ENCODE results near the gene STX18. TPM values are rescaled to one million over a fixed set of nuclear protein-coding genes. Genes with fewer than 3 reads are reported as not detected.

STX18 gene
- total RNA-seq, 1 donor from 2014 or later, result 24.0 TPM

DNA sequence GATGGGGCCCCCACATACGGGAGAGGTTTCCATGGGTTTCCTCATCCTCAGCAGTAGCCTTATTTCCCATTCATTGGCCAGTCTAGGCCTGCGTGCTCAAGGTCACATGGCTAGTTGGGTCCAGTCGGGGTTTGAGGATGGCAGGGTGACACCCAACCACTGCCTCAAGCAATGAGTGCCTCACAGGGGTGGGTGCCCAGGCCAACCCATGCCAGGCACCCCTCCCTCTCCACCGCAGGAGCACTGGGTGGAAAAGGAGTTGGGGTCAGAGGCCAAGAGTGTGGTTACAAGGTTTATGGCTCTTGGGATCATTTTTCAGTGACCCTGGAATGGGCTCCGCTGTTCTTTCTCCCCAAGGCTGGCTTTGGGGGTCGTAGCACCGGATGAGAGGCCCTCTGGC, 151.8 kb downstream of the STX18 start:
- no peak overlapping the region for H3K27ac Mint-ChIP-seq (ENCODE audit: unreplicated experiment)
- H3K9me3 Mint-ChIP-seq (ENCODE audit: unreplicated experiment), result peaks cover 2% of the 10 kb centered on the region
- TF ChIP-seq EZH2 (IDR thresholded peaks at IDR 0.05; ENCODE audit: insufficient read depth, low read length), result no peak
- TF ChIP-seq, protein P1, sequence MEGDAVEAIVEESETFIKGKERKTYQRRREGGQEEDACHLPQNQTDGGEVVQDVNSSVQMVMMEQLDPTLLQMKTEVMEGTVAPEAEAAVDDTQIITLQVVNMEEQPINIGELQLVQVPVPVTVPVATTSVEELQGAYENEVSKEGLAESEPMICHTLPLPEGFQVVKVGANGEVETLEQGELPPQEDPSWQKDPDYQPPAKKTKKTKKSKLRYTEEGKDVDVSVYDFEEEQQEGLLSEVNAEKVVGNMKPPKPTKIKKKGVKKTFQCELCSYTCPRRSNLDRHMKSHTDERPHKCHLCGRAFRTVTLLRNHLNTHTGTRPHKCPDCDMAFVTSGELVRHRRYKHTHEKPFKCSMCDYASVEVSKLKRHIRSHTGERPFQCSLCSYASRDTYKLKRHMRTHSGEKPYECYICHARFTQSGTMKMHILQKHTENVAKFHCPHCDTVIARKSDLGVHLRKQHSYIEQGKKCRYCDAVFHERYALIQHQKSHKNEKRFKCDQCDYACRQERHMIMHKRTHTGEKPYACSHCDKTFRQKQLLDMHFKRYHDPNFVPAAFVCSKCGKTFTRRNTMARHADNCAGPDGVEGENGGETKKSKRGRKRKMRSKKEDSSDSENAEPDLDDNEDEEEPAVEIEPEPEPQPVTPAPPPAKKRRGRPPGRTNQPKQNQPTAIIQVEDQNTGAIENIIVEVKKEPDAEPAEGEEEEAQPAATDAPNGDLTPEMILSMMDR (IDR thresholded peaks at IDR 0.05; ENCODE audit: insufficient read depth, low read depth, low read length), result no peak
- peaks cover 63% of the 10 kb centered on the region for H3K27me3 Mint-ChIP-seq (ENCODE audit: low read depth, unreplicated experiment)
- Histone ChIP-seq H3K27ac (ENCODE audit: low read depth, low read length) (no peak overlapping the region), H2AFZ (ENCODE audit: low read depth, low read length) (no peak overlapping the region), H3K79me2 (ENCODE audit: insufficient read depth, low read length) (no peaks in the 10 kb centered on the region), H3K9ac (ENCODE audit: low read length) (no peak overlapping the region), H3K36me3 (ENCODE audit: insufficient read depth, low read length) (no peaks in the 10 kb centered on the region), H3K9me3 (ENCODE audit: insufficient read depth, low read depth, low read length) (no peaks in the 10 kb centered on the region), H4K20me1 (ENCODE audit: insufficient read depth, low read length) (no peaks in the 10 kb centered on the region), H3K4me1 (ENCODE audit: insufficient read depth, low read length) (peaks cover 7% of the 10 kb centered on the region), H3K4me2 (ENCODE audit: low read length) (no peak overlapping the region), H3K4me3 (ENCODE audit: insufficient read depth, low read depth, low read length) (no peak overlapping the region), H3K27me3 (ENCODE audit: insufficient read depth, low read length) (peaks cover 38% of the 10 kb centered on the region)
- H3K4me3 Mint-ChIP-seq (ENCODE audit: unreplicated experiment), result no peak overlapping the region
- H3K36me3 Mint-ChIP-seq (ENCODE audit: low read depth, unreplicated experiment), result peaks cover 2% of the 10 kb centered on the region
- no peak for FAIRE-seq
- H3K4me1 Mint-ChIP-seq (ENCODE audit: low read depth, unreplicated experiment), result peaks cover 2% of the 10 kb centered on the region
- no peak for DNase-seq (ENCODE audit: low read depth)

DNA sequence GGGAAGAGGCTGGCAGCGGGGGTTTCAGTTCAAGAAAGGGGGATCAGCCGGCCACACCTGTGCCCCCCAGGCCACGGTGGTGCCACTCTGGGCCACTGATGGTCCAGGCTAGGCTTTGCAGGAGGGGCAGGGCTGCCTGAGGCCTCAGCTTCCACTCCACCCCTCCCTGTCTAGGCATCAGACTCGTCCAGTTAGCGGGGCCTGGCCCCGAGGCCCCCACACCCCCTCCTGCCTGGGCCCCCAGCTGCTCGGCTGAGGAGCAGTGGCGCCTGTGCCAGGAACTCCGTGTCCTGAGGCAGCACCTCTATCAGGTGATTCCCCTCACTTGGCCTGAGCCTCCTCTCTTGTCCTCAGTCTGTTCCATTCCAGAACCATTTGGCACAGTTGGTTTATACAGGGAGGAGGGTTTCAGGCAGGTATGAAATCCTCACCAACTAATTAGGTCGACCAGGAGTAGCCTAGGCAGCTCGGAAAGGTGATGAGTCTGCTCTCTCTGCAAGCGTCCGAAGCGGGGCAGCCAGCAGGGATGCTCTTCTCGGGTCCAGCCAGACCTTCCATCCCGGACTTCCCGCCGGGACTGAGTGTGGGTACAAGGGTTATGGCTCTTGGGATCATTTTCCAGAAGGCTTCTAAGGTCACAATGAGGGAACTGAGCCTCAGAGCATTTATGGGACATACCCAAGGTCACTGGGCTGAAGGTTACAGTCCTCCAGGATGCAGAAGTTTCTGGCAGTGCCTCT, 152.8 kb downstream of the STX18 start:
- Histone ChIP-seq H3K4me2 (ENCODE audit: low read length) (no peak overlapping the region), H3K27me3 (ENCODE audit: insufficient read depth, low read length) (peaks cover 48% of the 10 kb centered on the region), H4K20me1 (ENCODE audit: insufficient read depth, low read length) (no peaks in the 10 kb centered on the region), H3K27ac (ENCODE audit: low read depth, low read length) (no peak overlapping the region), H3K79me2 (ENCODE audit: insufficient read depth, low read length) (no peaks in the 10 kb centered on the region), H3K36me3 (ENCODE audit: insufficient read depth, low read length) (no peaks in the 10 kb centered on the region), H3K4me3 (ENCODE audit: insufficient read depth, low read depth, low read length) (no peak overlapping the region), H3K9me3 (ENCODE audit: insufficient read depth, low read depth, low read length) (no peaks in the 10 kb centered on the region), H3K4me1 (ENCODE audit: insufficient read depth, low read length) (peaks cover 3% of the 10 kb centered on the region), H3K9ac (ENCODE audit: low read length) (no peak overlapping the region), H2AFZ (ENCODE audit: low read depth, low read length) (no peak overlapping the region)
- no peak for DNase-seq (ENCODE audit: low read depth)
- no peak for FAIRE-seq
- Mint-ChIP-seq H3K36me3 (ENCODE audit: low read depth, unreplicated experiment) (peaks cover 2% of the 10 kb centered on the region), H3K27me3 (ENCODE audit: low read depth, unreplicated experiment) (peaks cover 65% of the 10 kb centered on the region), H3K4me1 (ENCODE audit: low read depth, unreplicated experiment) (no peaks in the 10 kb centered on the region), H3K4me3 (ENCODE audit: unreplicated experiment) (no peak overlapping the region), H3K9me3 (ENCODE audit: unreplicated experiment) (peaks cover 2% of the 10 kb centered on the region), H3K27ac (ENCODE audit: unreplicated experiment) (no peak overlapping the region)
- TF ChIP-seq, protein P1 (IDR thresholded peaks at IDR 0.05; ENCODE audit: insufficient read depth, low read depth, low read length), result no peak
- no peak for TF ChIP-seq EZH2 (IDR thresholded peaks at IDR 0.05; ENCODE audit: insufficient read depth, low read length)

DNA sequence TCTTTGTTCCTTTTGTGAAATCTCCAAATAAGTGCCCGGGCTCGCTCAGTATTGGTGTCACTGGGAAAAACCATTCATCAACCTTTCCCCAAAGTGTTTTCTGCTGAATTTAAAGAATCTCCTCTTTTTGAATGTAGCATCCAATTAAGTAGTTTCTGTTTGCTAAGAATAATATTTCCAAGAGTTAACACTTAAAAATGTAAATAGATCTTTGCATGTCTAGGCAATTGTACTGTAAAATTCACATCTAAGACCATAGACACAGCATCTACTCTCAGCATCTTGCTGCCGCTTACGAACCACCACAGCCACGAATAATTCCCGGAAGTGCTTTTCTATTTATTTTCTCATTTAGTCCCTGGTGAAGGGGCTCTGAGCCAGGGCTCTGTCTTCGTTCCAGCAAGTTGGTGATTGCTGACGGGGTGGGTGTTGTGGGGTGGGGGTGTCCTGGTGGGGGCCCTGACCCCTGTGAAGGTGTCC, 153.5 kb downstream of the STX18 start:
- Mint-ChIP-seq H3K4me3 (ENCODE audit: unreplicated experiment) (peak overlapping the region; percentile 66), H3K27me3 (ENCODE audit: low read depth, unreplicated experiment) (peaks cover 66% of the 10 kb centered on the region), H3K9me3 (ENCODE audit: unreplicated experiment) (peaks cover 2% of the 10 kb centered on the region), H3K36me3 (ENCODE audit: low read depth, unreplicated experiment) (peaks cover 2% of the 10 kb centered on the region), H3K4me1 (ENCODE audit: low read depth, unreplicated experiment) (no peaks in the 10 kb centered on the region), H3K27ac (ENCODE audit: unreplicated experiment) (no peak overlapping the region)
- Histone ChIP-seq H2AFZ (ENCODE audit: low read depth, low read length) (no peak overlapping the region), H3K9ac (ENCODE audit: low read length) (no peak overlapping the region), H3K4me2 (ENCODE audit: low read length) (peak overlapping the region; percentile 82), H4K20me1 (ENCODE audit: insufficient read depth, low read length) (no peaks in the 10 kb centered on the region), H3K79me2 (ENCODE audit: insufficient read depth, low read length) (no peaks in the 10 kb centered on the region), H3K4me1 (ENCODE audit: insufficient read depth, low read length) (peaks cover 3% of the 10 kb centered on the region), H3K4me3 (ENCODE audit: insufficient read depth, low read depth, low read length) (no peak overlapping the region), H3K36me3 (ENCODE audit: insufficient read depth, low read length) (no peaks in the 10 kb centered on the region), H3K27ac (ENCODE audit: low read depth, low read length) (no peak overlapping the region), H3K27me3 (ENCODE audit: insufficient read depth, low read length) (peaks cover 46% of the 10 kb centered on the region), H3K9me3 (ENCODE audit: insufficient read depth, low read depth, low read length) (no peaks in the 10 kb centered on the region)
- FAIRE-seq (no peak), DNase-seq (ENCODE audit: low read depth) (no peak)
- no peak for TF ChIP-seq EZH2 (IDR thresholded peaks at IDR 0.05; ENCODE audit: insufficient read depth, low read length)
- TF ChIP-seq, protein P1 (IDR thresholded peaks at IDR 0.05; ENCODE audit: insufficient read depth, low read depth, low read length), result no peak

Data from astrocyte (in vitro differentiated cells and primary cell).